Measurements from ENCODE around the gene FGF12.

The FGF12 gene

DNA sequence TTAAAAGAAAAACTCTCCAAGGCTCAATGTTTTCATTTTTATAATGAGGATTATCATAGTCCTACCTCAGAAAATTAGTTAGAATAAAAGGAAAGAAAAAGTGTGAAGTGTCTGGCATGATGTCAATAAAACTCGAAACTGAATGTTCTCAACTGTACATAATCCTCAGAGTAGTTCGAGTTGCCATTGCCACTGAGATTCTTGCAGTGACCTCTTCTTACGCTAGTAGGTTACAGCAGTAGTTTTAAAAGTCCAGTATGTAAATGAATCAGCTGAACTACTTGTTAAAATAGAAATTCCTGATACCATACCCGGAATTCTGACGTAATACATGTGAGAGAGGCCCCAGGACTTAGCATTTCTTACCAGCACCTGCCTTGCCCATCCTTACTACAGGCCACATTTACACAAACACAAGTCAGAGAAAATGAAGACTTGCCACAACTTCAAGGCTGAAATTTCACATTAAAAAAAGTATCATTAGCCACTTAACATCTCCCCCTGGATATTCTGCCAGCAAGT is 502.6 kb downstream of the FGF12 start:
- no peak for DNase-seq (ENCODE audit: extremely low read depth, low read depth)
- no peak overlapping the region for H3K4me3 ChIP-seq (replicated peaks; ENCODE audit: low read depth, low read length)
- TF ChIP-seq, protein P1, sequence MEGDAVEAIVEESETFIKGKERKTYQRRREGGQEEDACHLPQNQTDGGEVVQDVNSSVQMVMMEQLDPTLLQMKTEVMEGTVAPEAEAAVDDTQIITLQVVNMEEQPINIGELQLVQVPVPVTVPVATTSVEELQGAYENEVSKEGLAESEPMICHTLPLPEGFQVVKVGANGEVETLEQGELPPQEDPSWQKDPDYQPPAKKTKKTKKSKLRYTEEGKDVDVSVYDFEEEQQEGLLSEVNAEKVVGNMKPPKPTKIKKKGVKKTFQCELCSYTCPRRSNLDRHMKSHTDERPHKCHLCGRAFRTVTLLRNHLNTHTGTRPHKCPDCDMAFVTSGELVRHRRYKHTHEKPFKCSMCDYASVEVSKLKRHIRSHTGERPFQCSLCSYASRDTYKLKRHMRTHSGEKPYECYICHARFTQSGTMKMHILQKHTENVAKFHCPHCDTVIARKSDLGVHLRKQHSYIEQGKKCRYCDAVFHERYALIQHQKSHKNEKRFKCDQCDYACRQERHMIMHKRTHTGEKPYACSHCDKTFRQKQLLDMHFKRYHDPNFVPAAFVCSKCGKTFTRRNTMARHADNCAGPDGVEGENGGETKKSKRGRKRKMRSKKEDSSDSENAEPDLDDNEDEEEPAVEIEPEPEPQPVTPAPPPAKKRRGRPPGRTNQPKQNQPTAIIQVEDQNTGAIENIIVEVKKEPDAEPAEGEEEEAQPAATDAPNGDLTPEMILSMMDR (IDR thresholded peaks at IDR 0.05; ENCODE audit: low read depth, low read length, missing control alignments) = no peak

- H3K4me3 ChIP-seq (replicated peaks; ENCODE audit: low read depth, low read length) = no peak overlapping the region
- no peak for DNase-seq (ENCODE audit: extremely low read depth, low read depth)
- TF ChIP-seq, protein P1 (IDR thresholded peaks at IDR 0.05; ENCODE audit: low read depth, low read length, missing control alignments) = no peak
These were observed 503.5 kb downstream of the FGF12 start for GRCh38 chr3:192223815-192224214.

DNA sequence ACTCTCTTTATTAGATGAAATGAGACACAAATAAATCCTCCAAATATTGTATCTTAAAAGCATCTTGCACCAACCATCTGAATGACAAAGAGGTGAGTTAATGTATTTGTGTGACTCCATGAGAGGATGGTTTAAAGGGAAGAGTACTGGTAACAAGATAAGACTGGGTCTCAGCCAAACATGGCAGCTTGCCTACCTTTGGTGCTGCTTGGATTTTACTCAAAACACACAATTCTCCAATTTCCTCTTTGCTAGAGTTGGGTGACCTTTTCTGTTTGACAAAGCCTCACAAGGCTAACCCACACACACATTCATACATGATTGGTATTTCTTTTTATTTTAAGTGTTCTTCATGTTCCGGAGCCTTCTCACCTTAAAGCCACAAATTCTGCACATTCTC is 506.4 kb downstream of the FGF12 start:
- TF ChIP-seq, protein P1 (IDR thresholded peaks at IDR 0.05; ENCODE audit: low read depth, low read length, missing control alignments) = no peak

GRCh38 chr3:192219926-192220325 is 507.4 kb downstream of the FGF12 start:
- TF ChIP-seq, protein P1 (IDR thresholded peaks at IDR 0.05; ENCODE audit: low read depth, low read length, missing control alignments) = no peak
- no peak overlapping the region for H3K4me3 ChIP-seq (replicated peaks; ENCODE audit: low read depth, low read length)
- DNase-seq (ENCODE audit: extremely low read depth, low read depth) = no peak

More for the DNA sequence above, 506.4 kb downstream of the FGF12 start:
- H3K4me3 ChIP-seq (replicated peaks; ENCODE audit: low read depth, low read length) = no peak overlapping the region
- no peak for DNase-seq (ENCODE audit: extremely low read depth, low read depth)

- H3K4me3 ChIP-seq (replicated peaks; ENCODE audit: low read depth, low read length) = no peak overlapping the region
- no peak for DNase-seq (ENCODE audit: extremely low read depth, low read depth)
- TF ChIP-seq, protein P1 (IDR thresholded peaks at IDR 0.05; ENCODE audit: low read depth, low read length, missing control alignments) = no peak
These were observed 511.3 kb downstream of the FGF12 start for GRCh38 chr3:192216067-192216466.

DNA sequence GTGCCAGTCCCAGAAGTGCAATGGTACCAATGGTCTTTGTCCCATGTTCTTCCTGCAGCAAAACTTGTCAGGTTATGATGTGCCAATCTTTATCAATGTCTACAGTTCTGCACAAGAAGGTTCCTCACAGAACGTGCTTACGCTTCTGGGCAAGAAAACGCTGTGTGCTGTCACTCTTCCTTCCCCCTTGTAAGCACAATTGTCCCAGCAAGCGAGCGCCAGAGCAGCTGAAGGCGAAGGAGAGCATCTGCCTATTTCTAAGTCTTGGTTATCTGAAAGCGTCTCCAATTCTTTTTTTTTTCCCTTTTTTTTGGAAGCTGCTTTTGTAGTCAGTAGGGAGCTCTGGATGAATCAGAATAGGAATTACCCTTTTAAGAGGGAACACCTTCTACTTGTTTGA is 514.4 kb downstream of the FGF12 start:
- no peak for DNase-seq (ENCODE audit: extremely low read depth, low read depth)
- no peak overlapping the region for H3K4me3 ChIP-seq (replicated peaks; ENCODE audit: low read depth, low read length)
- TF ChIP-seq, protein P1 (IDR thresholded peaks at IDR 0.05; ENCODE audit: low read depth, low read length, missing control alignments) = no peak

DNA sequence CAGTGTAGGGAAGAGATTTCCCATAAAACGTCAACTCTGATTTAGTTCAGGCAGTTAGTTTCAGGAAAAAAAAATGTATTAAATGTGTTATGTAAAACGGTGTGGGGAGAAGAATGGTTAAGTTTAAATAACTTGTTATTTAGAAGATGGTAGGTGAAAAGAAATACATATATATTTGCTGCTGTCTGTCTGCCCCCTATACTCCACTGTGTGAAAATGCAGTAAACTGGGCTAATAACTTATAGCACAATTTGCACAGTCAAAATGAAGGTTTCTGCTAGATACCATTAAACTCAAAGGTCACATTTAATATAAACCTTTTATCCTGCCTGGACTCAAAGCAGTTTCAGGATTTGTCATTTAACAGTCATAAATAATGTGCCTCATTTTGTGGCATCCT is 515.0 kb downstream of the FGF12 start:
- H3K4me3 ChIP-seq (replicated peaks; ENCODE audit: low read depth, low read length) = no peak overlapping the region
- TF ChIP-seq, protein P1 (IDR thresholded peaks at IDR 0.05; ENCODE audit: low read depth, low read length, missing control alignments) = no peak
- DNase-seq (ENCODE audit: extremely low read depth, low read depth) = no peak
